GM21528 (cell line): ENCODE measurements around the gene PAQR4.

Source experiments
- ATAC-seq: cut with Tn5 transposase; IDR thresholded peaks from one replicate; pipeline ENCODE4 v1.9.1; 2021; ENCODE audit warnings: mild to moderate bottlenecking, moderate library complexity; ENCODE audit not compliant: unreplicated experiment, low FRiP score

PAQR4 gene

DNA sequence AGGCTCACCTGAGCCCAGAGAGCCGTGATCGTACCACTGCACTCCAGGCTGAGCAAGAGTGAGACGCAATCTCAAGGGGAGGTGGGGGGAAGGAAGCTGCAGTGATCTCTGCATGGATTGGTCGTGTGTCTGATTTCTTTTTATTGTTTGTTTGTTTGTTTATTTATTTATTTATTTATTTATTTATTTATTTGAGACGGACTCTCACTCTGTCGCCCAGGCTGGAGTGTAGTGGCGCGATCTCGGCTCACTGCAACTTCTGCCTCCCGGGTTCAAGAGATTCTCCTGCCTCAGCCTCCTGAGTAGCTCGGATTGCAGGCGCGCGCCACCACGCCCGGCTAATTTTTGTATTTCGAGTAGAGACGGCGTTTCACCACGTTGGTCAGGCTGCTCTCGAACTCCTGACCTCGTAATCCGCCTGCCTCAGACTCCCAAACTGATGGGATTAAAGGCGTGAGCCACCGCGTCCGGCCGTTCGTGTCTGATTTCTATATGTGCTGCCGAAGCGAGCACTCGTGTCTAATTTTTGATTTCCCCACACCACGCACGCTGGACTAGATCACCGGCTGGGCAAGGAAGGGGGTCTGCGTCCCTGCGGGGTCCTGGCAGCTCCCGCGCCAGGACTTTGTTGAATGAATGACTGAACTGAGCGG, 50.6 kb downstream of the PAQR4 start:
- no peak for ATAC-seq

DNA sequence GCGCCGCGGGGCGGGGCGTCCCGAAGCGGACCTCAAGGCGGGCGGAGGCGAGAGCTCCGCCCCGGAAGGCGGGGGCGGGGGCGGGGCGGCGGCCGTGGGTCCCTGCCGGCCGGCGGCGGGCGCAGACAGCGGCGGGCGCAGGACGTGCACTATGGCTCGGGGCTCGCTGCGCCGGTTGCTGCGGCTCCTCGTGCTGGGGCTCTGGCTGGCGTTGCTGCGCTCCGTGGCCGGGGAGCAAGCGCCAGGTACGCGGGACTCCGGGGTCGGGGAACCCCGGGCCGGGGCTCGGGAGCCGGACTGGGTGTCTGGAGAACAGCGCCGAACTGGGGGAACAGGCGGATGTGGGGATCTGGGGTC, 51.1 kb downstream of the PAQR4 start, which contains the start of gene TNFRSF12A:
TNFRSF12A (plus strand) TSS at position 122 of the 357 bp plus-strand sequence; CDS start at position 152, 30 bp downstream.
- no peak for ATAC-seq

DNA sequence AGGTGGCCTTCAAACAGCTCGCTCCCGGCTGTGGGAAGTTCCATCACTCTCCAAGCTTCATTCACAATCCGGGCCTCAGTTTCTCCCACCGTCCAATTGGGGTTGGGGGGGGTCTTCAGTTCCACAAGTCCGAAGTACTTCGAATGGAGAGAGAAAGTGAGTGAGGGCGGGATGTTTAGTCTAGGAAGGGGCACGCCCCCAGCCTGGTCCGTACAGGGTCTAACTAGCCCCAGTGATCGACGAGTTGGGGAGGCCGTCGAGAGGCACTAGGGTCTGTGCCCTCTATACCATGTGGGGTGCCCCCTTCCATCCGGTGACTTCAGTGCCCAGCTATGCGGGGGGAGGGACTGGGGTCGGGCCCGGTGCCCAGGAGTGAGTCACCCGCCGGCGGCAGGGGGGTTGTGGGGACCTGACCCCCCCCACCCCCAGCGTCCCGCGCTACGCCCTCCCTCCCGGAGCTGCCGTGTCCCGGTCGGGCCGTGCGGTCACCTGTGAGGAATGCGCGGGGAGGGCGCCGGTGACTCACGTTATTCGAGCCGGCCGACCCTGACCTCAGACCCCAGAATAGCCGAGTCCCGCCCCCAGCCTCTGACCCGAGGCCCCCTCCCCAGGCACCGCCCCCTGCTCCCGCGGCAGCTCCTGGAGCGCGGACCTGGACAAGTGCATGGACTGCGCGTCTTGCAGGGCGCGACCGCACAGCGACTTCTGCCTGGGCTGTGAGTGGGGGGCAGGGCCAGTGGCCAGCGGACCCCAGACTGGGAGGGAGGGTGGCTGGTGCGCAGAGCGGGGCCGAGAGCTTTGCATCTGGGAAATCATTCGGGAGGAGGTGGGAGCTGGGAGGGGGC, 51.7 kb downstream of the PAQR4 start:
- ATAC-seq = no peak

DNA sequence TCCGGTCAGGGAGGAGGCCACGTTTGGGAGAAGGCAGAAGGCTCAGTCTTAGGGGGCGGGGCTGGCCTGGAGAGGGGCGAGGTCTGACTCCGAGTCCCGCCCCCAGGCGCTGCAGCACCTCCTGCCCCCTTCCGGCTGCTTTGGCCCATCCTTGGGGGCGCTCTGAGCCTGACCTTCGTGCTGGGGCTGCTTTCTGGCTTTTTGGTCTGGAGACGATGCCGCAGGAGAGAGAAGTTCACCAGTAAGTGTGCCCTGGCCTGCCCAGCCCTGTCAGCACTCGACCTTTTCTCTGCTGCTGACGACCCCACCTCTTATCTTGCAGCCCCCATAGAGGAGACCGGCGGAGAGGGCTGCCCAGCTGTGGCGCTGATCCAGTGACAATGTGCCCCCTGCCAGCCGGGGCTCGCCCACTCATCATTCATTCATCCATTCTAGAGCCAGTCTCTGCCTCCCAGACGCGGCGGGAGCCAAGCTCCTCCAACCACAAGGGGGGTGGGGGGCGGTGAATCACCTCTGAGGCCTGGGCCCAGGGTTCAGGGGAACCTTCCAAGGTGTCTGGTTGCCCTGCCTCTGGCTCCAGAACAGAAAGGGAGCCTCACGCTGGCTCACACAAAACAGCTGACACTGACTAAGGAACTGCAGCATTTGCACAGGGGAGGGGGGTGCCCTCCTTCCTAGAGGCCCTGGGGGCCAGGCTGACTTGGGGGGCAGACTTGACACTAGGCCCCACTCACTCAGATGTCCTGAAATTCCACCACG, 52.5 kb downstream of the PAQR4 start:
- ATAC-seq = no peak

DNA sequence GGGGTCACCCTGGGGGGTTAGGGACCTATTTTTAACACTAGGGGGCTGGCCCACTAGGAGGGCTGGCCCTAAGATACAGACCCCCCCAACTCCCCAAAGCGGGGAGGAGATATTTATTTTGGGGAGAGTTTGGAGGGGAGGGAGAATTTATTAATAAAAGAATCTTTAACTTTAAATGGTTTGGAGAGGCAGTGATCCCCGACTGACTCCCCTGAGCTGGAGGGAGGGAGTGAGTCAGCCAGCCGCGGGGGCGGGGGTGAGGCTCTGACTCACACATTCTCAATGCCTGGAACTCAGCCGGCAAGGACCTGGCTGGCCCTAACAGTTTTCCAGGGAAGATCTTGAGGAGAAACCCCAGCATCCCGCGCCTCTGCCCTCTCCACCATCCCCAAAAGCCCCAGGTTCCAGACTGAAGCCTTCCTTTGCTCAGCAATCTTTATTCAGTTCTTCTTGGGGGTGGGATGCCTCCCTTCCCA, 53.1 kb downstream of the PAQR4 start:
- no peak for ATAC-seq

DNA sequence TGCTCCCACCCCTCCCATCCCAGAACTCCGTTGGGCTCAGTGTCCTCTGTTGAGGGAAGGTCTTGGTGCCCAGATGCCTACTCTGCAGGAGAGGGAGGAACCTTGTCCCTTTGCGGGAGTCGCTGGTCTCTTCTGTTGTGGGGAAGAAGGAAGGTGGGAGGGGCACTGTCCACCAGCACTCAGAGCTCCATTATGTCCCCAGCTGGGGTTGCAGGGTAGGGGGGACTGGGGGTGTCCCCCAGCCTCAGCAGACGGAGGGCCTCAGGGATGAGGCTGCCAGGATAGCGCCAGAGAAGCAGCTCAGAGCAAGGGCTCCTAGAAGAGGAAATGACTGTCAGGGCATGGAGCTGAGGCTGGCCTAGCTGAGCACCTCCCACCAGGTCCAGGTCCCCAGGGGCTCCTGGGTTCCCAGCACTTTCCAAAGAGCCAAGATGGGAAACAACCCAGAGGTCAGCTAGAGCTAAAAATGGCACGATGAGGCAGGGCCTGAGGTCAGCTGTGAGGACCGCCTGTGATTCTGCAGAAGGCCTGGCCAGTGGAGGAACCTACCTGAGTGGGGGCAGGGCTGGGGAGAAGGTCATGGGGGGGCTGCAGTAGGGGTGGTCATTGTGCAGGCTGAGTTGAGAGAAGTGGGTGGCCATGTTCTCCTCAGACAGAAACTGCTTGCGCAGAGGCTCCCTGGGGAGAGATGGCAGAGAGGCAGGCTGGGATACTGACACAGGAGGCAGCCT, 53.7 kb downstream of the PAQR4 start:
- ATAC-seq = no peak
